Measurements from ENCODE around the gene COL15A1.
"Not testable (repeated sequence)": the region's sequence is repeated elsewhere in the genome, so short reads cannot be mapped to it uniquely, and the experiment has no call there.

Gene COL15A1

DNA sequence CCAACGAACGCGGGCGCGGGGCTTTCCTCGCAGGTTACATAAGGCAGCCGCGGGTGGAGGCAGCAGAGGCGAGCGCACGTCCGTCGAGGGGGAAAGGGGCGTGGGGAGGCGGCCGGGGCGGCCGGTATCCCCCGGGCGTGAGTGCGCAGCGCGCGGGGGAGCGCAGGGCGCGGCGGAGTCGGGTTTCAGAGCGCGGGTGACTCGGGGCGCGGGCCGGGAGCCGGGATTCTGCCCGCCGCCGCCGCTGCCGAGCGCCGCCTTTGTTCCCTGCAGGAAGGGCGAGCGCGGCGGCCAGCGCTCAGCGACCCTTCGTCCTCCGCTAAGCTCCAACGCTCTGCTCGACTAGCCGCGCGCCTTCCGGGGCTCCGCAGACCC, at the start of gene COL15A1:
COL15A1 (plus strand) TSS at position 226 of the 375 bp plus-strand sequence. CDS start 155 bp downstream, outside the sequence.
- DNase-seq (ENCODE audit: low read depth) = no peak

DNA sequence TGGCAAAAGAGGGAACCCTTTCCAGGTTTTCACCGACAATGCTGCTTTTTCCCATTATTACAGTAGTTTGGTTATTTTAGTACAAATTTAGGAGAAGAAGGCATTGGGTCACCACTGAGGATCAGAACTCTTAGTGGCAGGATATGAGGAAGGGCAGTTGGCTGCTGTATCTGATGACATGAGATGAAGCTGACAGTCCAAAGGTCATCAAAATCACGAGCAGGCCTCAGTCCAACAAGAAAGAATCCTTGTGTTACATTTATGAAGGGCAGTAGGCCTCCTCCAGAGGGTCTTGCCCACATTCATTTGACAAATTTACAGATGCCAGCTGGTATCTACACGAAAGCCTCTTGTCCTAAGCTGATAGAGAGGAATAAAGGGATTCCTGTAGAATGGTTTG, 49.5 kb upstream of the COL15A1 start:
- no peak for DNase-seq (ENCODE audit: low read depth)

DNA sequence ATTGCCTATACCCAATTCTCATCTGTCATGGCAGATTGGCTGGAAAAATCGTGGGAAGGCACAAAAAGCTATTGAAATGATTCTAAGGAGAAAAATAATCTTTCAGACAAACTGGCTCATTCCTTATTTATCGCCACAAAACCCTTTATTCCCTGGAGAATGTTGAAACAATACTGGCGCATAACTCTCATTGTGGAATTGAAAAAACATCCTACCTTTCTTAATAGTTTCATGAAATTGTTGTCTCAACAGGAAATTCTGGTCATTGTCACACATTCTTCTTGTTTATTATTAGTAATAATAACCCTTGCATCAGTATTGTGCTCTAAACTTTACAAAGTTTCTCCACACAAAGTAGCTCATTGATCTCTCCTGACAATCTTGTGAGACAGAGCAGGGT, 48.9 kb upstream of the COL15A1 start:
- no peak for DNase-seq (ENCODE audit: low read depth)

DNA sequence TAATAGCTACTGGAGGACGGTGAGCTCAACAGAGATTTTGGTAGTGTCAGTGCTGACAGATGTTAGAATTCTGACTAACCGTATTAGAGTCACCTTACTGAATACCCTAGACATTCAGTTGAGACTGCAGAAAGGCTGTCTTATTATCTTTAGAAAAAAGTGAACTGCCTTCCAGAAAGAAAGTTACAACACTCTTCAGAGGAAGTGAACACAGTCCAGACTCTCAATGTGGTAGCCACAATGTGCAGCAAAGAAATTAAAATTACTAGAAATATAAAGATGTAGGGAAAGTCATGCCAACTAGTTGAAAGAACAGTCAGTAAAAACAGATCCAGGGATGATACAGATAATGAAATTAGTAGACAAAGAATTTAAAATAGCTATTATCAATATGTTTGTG, 47.1 kb upstream of the COL15A1 start:
- DNase-seq (ENCODE audit: low read depth) = no peak

DNA sequence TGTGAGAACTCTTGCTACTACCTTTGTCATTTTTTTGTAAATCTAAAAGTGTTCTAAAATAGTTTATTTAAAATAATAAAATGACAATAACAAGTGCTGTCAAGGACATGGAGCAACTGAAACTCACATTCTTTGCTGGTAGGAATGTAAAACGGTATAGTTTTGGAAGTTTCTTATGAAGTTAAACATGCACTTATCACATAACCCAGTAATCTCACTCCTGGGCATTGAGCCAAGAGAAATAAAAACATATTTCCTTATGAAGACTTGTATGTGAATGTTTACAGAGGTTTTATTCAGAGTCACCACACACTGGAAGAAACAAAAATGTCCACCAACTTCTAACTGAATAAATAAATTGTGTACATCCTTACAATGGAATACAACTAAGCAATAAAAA, 46.0 kb upstream of the COL15A1 start:
- DNase-seq (ENCODE audit: low read depth) = peak; percentile 80

DNA sequence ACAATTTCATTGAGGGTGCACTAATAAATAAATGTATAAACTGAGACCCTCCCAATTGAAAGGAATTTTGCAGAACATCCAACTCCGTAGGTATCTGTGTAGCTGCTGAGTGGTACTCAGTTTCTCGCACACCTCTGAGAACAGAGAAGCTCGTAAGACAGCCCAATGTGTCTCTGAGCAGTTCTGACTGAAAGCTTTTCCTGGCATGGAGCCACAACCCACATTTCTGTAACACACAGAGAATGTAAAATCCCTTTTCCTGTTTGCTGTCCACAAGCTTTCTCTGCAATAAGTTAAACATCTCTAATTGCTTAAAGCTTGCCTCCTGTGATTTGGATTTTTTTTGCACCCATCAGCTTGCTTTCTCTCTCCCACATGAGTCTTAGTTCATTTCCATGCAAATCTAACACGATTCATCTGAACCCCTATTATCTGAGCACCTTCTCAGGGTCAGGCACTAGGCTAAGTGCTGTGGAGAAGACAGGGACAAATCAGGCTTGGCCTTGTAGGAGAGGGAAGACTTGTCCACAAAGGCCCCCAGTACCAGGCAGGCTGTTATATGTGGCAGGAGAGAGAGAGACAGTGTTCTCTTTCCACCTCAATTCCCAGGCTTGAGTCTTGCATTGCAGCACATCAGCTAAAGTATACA, 44.2 kb upstream of the COL15A1 start:
- peak; percentile 86 for DNase-seq (ENCODE audit: low read depth)

DNA sequence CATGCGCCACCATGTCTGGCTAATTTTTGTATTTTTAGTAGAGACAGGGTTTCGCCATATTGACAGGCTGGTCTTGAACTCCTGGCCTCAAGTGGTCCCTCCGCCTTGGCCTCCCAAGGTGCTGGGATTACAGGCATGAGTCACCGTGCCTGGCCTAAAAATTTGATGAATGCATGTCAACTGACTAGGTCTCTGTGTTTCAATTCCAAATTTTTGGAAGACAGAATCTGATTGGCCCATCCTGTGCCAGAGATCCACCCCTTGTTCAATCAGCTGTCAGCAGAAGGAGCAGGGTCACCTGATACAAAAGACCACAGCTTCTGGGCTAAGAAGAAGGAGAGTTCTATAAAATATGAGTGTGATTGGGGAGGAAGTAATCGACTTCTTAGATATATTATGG, 43.5 kb upstream of the COL15A1 start:
- no peak for DNase-seq (ENCODE audit: low read depth)

DNA sequence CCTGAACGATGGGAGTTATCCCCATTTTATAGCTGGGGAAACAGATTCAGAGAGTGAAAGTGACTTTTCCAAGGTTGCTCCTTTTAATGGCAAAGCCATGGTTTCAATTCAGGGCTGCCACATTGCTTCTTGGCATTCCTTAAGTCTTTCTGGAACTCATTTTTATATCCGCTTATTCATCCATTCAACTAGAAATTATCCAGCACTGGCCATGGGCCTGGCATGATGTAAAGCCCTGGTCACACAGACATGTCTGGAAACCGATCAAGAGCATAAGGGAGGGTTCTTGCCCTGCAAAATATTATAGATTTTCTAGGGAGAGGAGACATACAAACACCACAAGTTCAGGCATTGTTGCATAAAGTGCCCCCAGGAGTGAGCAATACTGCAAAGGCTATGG, 43.0 kb upstream of the COL15A1 start:
- DNase-seq (ENCODE audit: low read depth) = no peak

DNA sequence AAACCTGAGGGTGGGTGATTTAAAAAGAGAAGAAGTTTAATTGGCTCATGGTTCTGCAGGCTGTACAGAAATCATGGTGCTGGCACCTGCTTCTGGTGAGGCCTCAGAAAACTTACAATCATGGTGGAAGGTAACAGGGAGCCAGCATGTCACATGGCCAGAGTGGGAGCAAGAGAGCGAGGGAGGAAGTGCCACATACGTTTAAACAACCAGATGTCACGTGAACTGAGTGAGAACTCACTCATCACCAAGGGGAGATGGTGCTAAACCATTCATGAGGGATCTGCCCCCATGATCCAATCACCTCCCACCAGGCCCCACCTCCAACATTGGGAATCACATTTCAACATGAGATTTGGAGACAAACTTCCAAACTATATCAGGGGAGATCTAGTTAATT, 41.9 kb upstream of the COL15A1 start:
- not testable (repeated sequence) for DNase-seq (ENCODE audit: low read depth)

DNA sequence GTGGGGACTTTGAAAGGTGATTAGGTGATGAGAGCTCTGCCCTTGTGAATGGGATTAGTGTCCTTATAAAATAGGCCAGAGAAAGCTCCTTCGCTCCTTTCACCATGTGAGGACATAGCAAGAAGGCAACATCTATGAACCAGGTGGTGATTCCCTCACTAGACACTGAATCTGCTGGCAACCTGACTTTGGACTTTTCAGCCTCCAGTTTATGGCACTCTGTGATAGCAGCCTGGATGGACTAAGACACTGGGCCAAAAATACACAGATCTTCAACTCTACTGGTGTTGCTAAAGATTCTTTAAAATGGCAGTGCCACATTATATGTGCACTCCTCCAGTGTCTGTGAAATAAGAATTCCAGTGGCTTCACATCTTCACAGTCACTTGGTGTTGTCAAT, 41.2 kb upstream of the COL15A1 start:
- DNase-seq (ENCODE audit: low read depth) = no peak

DNA sequence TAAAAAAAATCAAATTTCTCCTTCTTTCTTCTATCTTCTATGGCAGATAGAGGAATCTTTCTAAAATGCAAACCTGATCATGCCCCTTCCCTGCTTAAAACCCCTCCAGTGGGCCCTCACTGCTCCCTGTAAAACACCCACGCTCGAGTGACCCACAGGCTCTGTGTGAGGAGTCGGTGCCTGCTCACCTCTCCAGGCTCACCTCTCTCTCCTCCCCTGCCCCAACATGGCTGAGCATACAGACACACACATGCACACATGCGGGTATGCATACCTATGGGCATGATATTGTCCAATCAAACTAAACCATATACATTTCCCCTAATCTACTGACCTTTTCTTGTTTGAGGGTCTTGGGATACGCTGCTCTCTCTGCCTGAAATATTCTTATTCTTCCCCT, 40.8 kb upstream of the COL15A1 start:
- no peak for DNase-seq (ENCODE audit: low read depth)

DNA sequence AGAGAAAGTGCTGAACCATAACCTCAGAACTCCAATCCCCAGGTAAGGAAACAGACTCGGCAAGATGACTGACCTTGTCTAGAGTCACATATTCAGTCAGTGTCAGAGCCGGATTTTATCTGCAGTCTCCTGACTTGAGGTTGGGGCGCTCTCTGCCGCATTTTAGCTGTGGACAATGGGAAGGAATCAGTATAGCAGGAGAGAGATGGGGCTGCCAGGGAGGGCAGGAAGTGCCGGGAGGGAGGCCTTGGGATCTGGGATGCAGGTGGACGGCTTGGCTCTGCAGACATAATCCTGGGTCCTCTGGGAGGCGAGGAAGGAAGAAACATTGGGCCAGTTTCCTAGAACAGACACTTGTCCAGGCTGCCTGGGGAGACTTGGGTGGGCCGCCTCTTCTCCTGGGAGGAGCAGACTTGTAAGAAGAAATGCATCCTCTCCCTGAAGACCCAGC, 39.7 kb upstream of the COL15A1 start:
- no peak for DNase-seq (ENCODE audit: low read depth)

DNA sequence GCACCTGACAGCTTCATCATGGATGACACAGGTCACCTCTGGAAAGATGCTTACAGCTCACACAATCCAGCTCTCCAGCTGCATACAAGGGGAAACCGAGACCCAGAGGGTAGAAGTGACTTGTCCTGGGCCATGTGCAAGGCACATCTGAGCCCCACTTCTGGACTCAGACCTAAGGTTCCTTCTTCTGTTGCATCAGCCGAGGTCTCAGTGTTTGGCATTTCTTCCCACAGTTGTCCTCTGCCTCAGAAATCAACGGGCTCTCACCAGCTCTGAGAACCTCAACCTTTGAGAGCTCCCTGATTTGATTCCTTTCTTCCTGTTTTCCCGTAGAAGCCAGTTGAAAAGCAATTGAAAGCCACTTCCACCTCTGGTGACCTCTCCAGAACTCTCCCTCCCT, 38.7 kb upstream of the COL15A1 start:
- DNase-seq (ENCODE audit: low read depth) = no peak

DNA sequence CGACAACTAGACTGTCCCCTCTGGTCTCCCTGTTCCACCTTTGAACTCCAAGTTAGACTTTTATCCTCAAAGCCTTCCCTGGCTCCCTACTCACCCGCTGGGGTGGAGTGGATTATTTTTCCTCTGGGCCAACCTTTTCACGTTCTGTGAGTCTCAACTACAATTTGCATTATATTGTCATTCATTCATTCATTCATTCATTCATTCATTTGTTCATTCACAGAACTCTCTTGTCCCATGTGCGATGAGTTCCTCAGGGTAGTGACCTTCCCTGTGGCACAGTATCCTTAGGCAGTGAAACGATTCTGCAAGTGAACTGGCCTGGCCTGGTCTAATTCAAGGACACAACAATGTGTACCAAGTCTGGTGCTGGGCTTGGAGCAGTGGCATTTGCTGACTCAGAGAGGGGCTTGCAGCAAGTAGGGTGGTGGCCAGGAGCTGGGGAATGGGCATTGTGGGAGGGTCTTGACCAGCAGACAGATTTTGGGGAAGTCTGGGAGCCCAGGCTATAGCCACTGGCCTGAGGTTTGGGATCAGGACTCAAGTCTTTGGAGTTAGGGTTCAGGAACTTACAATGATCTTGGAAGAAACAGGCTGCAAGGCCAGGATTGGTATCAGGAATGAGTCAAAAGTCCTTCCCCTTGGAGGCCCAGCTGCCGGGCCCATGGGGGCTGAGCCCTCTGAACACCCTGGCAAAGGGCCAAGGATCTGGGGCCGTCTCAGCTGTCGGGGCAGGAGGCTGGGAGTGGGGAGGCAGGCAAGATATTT, 37.2 kb upstream of the COL15A1 start:
- DNase-seq (ENCODE audit: low read depth) = peak; percentile 78

DNA sequence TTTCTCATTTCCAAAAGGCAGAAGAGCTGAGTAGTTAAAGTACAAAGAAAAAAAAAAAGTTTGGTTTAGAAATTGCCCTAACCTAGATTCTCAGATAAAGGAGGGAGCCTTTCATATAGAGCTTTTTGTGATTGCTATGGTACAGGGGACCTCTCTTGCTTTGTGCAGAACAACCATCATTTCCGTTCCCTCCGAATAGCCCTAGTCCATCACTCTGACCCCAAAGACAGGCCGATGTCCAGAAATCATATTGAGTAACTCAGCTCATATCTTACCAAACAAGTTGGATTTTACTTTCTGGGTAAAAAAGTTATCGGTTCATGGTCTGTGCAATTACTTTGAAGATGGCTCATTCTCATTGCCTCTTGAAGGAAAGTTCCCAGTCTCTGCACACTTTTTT, 36.7 kb upstream of the COL15A1 start:
- peak; percentile 77 for DNase-seq (ENCODE audit: low read depth)

DNA sequence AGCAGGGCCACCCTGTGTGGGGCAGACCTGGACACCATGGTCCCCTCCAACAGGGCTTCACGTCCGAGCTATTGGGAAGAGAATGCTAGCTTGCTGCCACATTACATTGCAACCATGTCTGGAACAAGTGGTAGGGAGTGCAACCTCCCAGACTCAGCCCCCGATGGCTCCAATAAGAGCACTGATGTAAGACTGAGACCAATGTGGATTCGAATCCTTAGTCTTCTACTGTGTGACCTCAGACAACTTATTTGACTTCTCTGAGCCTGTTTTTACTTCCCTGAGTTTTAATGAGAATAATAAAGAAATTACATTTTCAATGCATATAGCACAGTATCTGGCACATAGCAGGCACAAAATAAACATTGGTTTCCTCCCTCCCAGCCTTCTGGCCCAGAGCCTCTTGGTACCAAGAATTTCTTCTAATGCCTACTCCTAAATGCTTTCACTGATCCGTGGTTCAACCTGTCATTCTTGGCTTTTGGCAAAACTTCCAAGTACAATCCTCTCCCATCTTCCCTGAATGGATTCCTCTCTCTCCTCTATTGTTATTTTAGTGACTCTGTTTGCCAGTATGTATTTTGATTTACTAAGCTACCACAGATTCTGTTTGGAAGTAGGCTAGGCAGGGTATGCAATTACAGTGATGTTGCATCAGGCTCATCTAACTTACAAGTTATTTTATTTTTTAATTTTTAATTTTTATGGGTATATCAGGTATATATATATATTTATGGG, 34.6 kb upstream of the COL15A1 start:
- DNase-seq (ENCODE audit: low read depth) = no peak

DNA sequence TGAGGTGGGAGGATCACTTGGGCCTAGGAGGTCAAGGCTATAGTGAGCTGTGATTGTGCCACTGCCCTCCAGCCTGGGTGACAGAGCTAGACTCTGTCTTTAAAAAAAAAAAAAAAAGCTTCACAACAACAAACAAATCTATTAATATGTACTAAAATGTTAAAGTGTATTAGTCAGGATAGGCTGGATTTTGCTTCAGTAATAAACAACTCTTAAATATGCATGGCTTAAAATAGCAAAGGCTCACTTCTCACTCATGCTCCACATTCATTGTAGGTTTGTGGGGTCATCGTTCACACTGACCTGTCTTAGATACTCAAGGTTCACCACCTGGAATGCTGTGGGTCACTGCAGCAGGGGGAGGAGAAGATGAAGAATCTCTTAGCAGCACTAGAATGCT, 33.8 kb upstream of the COL15A1 start:
- no peak for DNase-seq (ENCODE audit: low read depth)

DNA sequence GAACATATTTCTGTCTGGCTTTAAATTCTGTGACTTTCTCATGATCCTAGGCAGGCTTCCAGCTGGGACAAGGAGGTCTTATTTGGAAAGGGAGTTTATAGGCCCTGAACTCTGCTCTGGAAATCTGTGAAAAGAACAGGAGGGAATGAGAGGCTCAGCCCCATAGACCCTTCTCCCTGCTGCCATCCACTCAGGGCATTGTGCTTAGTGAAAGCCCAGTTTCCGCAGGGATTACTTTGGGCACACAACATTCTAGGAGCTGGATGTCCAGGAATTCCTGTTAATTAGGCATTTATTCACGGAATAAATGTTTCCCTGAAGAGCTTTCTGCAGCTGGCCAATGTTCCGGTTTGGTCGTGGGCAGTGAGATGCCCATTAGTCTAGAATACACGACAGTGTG, 32.7 kb upstream of the COL15A1 start:
- no peak for DNase-seq (ENCODE audit: low read depth)

DNA sequence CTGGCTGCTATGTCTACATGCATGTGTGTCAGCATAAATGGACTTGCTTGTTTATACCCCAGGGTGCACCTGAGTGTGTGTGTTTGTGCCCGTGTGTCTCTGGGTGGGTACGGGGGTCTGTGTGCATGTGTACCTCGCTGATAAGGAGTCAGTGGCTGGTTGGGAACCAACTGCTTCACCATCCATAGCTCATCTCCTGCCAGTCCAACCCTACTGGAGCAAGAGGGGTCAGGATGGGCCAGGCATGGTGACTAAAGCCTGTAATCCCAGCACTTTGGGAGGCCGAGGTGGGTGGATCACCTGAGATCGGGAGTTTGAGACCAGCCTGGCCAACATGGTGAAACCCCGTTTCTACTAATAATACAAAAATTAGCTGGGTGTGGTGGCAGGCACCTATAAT, 32.0 kb upstream of the COL15A1 start:
- DNase-seq (ENCODE audit: low read depth) = not testable (repeated sequence)

DNA sequence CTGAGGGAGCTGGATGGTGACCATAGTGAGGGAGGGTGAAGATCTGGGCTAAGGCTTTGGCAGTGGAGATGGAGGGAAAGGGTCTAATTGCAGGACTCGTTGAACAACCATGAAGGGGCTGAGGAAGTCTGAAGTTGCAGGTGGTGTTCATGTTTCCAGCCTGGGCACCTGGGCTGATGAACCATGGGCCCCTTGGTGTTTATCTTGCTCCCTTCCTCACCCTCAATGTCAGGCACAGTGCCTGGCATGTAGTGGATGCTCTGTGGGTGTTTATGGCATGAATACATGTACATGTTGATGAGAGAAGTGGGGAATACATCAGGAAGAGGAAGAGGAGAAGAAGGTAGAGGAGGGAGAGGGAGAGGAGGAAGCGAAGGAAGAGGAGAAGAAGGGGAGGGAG, 31.3 kb upstream of the COL15A1 start:
- no peak for DNase-seq (ENCODE audit: low read depth)

DNA sequence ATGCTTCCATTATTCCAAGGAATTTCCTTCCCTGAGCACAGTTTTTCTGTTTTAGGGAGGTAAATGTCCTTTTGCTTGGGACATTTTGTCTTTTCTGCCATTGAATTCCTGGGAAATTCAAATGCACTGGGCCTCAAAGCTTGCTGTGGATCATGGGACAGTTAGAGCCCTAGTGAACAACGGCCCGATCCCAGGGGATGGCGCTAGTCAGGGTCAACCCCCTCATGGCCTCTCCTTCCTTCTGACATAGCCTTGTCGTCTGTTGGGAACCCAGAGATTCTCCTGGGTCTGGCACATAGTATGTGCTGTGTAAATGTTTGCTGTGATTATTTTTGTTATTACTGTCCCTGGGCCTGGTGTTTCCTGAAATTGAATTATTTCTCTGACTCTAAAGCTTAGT, 30.7 kb upstream of the COL15A1 start:
- DNase-seq (ENCODE audit: low read depth) = no peak

DNA sequence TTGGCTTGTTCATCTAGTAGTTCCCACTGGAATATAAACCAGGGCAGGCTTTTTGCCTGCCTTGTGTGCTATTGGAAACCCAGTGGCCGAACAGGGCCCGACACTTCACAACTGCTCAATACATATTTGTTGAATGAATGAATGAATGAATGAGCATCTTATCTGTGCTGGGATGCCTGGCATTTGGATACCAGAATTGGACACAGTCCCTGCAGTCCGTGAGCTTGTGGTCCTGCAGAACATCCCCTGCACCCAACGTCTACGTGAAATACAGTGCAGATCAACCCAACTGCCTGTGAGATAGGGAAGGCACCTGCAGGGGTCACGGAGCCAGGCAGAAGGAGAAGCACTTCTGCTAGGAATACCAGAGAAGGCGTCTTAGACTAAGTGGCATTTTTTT, 30.0 kb upstream of the COL15A1 start:
- no peak for DNase-seq (ENCODE audit: low read depth)

DNA sequence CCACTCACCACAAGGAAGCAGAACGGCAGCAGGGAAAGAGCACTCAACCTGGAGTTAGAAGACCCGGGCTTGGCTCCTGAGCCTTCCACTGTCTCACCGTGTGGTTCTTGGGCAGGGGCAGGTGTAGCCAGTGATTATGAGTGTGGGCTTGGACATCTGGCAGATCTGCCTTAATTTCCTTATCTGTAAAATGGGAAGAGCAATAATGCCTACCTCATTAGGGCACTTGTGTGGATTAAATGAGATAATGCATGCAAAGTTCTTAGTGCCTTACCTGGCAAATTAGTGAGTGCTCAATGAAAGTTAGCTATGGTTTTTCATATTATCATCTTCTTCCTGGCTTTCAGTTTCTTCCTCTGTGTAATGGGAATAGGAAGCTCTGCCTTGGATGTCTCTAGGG, 28.1 kb upstream of the COL15A1 start:
- DNase-seq (ENCODE audit: low read depth) = no peak
